NB4 (cell line): ENCODE results near the gene C1QTNF1.

Source experiments
- CTCF ChIP-seq: IDR thresholded peaks from one replicate; pipeline ENCODE4 v1.5.1; 2012; ENCODE audit warnings: low read depth, low read length
- MYC ChIP-seq: IDR thresholded peaks from 2 replicates; pipeline ENCODE4 v1.6.1; 2011; ENCODE audit warnings: low read depth, low read length
- POLR2A ChIP-seq: IDR thresholded peaks from 2 replicates; pipeline ENCODE4 v1.6.1; 2011; ENCODE audit warnings: mild to moderate bottlenecking; ENCODE audit not compliant: insufficient read length; ENCODE audit errors: extremely low read depth

GRCh38 chr17:79026376-79027273 lies 2.7 kb downstream of the C1QTNF1 start:
- TF ChIP-seq CTCF (no peak), MYC (no peak), POLR2A (no peak)
